GM19193 (cell line): ENCODE measurements around the gene SFRP4.

Experiments
- POLR2A ChIP-seq: IDR thresholded peaks from 4 replicates; pipeline ENCODE4 v1.6.1; 2011; ENCODE audit not compliant: insufficient read depth, insufficient read length; ENCODE audit errors: extremely low read depth

The SFRP4 gene

DNA sequence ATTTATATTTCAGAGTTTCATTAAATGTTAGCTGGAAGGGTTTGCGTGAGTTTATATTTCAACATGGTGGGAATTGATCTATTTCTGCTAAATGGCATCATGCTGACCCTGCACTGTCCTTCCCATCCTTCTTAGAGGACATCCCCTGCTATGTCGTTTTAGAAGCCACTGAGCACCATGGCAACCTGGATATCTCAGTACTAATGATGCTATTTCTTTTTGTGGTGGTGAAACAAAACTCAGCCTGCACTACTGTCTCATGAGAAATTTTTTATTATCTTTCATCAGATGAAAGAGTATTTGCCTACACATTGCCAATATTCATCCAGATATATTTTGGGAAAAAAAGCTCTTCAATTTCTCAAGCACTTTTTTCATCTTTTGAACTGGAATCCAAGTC is 15.9 kb upstream of the SFRP4 start:
- no peak for TF ChIP-seq POLR2A

DNA sequence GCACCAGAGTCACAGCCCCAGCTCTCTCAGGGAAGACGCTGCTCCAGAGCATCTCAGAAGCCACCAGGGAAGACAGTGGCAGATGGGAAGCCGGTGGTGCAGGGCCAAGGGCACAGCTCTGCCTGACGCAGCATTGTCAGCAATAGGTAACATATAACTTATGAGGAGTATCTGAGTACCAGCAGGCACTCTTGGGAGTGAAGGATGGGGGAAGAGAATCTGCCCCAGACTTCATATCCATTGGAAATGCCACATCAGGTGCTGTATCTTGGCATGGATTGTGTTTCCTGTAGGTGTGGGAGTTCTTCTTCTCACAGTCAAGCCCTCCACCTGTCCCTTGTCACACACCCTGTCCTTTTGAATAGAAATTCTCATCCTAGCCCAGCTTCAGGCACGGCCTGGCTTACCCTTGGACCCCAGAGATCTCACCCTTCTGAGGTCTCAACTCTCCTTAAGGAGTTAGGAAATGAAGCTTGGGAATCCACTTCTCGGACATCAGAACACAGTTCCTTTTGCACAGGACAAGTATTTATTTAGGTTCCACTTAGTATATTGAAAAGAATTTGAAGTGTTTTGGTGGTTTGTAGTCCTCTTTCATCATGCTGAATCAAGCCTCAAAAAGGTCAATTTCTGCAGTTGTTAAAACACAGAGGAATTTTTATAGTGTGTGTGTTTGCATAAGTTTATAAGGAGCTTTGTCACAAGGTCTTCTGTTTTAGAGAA is 13.8 kb upstream of the SFRP4 start:
- no peak for TF ChIP-seq POLR2A

DNA sequence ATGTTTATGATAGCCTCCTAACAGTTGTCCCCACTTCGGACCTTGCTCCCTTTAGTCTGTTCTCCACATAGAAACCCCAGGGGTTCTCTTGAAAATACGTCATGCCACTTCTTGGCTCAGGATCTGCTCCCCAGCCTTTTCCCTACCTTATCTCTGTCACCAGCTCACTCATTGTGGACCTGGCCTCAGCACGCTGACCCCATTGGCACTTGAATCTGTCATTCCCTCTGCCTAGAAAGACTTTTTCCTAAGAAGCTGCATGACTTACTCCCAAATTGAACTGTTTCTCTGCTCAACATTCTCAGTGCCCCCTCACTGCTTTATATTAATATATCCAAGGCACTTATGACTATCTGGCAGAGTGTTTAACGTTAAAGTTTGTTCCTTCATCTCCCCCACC is 12.3 kb upstream of the SFRP4 start:
- no peak for TF ChIP-seq POLR2A

DNA sequence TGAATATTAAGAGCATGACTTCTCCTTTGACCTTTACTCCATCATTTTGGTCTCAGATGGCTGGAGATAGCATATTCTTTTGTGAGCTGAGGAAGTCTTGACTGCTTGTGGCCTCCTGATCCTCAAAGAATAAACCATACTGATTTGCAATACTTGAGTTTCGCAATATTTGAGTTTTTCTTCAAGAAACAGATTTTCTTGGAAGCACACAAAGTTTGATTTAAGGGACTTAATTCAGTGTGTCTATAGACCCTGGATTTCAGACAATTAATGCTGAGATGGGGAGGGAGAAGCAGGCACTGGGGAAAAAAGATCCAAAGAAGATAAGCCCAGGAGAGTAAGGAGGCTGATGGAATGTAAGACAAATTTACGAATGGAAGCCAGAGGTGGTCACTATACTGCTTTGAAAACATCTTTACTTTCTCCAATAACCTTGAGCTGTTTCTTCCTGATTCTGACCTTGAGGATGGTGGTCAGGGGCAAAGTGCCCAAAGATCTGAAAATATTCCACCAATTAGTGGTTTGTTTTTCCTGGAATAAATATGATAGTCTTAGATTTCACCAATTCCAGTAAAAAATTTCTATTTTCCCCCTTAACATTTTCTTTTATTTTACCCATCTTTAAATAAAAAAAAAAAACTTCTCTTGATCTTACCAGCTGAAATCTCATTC is 11.3 kb upstream of the SFRP4 start:
- TF ChIP-seq POLR2A = no peak

DNA sequence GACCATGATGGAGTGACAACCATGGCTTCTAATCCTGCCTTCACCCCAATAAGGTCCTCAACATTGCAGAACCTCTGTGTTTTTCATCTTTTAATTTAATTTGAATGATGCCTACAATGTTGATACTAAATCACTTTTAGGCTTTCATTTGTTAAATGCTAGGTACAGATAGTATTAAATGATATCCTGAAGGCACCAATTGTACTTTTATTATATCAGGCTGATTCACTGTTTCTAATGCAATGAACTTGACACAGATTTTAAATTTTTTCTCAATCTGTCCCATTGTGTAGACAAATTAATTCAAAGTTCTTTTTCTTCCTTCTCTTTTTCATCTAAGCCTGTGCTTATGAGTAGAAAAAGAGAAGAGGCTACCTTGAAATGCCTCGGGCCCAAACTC is 9.0 kb upstream of the SFRP4 start:
- no peak for TF ChIP-seq POLR2A

DNA sequence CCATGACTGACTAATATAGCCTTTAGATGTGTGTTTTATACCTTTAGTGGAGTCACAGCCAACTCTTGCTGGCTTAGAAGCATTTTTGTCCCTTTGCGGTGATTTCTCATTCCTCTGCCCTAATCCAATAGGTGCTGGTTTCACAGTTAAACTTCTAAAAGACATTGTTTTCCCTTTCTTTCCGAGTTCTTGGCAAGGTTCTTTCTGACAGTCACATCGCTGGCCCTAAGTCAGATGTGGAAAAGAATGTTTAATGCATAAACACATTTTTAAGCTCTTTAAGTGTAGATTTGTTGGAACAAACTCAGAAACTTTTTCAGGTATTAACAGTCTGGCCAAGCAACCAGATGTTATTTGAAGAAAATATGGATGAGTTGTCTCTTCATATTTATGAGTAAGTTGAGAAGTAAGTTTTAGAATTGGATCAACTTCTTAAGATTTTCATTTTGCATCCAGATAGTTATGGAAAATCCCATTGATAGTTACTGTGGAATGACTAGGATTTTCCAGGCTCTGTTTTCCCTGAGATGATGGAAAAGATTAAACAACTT is 7.9 kb upstream of the SFRP4 start:
- TF ChIP-seq POLR2A = no peak

DNA sequence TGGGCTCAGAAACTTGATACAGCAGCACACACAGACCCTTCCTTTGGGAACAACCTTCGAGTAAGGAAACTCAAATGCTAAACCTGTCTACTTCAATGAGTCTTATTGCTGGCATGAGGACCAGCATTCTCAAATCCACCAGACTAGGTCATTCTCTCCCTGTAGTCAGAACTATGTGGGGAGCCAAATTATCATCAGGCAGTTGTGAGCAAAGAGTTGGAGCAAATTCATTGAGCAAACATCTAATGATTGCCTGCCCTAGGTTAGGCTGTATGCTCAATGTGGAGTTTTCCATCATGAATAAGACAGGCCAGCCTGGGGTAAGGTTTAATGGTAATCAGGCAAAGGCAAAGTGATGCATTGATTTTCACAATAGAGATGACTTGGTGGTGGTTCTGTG is 7.4 kb upstream of the SFRP4 start:
- TF ChIP-seq POLR2A = no peak

DNA sequence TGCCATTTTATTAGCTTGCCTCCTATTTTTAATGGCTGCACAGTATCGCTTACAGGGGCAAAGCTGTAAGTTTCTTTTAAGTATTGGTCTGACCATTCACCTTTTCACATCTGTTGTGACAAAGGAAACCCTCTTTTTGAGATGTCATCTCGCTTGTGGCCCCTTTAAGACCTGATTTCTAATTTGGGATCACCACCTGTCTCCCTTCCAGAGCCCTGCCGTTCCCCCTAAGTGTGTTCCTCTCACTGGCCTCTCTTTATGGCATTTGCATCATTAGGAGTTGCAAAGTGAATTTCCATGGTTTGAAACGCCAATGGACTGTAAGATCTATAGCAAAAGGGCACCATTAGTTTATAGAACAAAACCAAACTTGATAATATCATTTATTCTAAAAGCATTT is 5.3 kb upstream of the SFRP4 start:
- TF ChIP-seq POLR2A = no peak

DNA sequence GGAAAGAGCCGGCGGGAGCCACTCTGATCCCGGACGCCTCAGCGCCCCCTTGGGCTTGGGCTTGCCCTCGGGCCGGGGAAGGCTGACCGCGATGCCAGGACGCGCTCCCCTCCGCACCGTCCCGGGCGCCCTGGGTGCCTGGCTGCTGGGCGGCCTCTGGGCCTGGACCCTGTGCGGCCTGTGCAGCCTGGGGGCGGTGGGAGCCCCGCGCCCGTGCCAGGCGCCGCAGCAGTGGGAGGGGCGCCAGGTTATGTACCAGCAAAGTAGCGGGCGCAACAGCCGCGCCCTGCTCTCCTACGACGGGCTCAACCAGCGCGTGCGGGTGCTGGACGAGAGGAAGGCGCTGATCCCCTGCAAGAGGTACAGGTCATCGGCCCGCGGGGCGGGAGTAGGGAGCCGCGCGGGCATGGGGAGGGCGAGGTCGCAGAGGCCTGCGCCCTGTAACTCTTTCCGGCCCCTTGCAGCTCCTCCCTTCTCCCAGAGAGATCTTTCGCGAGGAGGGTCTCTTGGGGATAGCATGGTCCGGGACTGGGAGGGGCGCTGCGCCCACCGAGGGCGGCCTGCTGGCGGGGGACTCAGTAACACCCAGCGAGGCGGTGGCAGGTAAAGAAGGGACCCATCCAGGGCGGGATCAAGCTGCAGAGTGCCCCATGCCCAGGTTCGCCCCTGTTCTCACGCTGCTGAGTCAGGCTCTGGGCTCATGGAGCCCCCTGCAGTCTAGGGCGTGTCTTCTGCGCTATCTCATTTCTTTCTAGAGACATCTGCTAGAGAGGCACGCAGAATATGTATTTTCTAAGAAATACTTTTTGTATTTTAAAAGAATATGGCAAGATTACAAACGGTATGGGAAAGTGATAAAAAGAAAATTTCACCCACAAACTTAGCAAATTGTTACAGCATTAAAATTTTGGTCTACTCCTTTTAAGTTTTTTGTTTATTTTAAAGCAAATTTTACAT is 4.5 kb upstream of the SFRP4 start:
- no peak for TF ChIP-seq POLR2A

DNA sequence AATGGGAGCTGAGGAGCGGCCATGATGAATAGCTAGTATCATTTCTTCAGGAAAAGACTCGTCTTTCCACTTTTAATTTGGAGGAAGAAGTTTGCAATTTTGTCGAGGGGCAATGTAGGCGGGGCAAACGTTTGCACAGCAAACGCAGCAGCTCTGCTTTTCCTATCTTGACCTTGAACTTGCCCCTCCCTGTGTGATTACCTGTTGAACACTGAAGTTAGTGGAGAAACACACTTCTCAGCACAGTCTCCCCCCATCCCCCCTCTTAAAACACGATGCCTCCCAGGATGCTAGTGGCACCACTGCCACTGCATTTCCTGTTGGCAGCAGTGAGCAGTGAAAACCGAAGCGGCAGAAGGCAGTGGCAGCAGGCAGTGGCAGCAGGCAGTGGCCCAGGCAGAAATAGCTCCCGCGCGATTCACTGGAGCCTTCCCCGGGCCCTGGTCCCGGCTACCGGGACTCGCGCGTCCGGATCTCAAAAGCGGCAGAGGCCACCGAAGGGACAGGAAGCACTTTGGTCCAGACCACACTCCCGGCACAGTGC is 3.8 kb upstream of the SFRP4 start, which contains the start of gene EPDR1:
Gene EPDR1, plus strand, starts transcription at position 336 of the 544 bp plus-strand sequence. CDS start 300 bp downstream, outside the sequence.
- TF ChIP-seq POLR2A = no peak

DNA sequence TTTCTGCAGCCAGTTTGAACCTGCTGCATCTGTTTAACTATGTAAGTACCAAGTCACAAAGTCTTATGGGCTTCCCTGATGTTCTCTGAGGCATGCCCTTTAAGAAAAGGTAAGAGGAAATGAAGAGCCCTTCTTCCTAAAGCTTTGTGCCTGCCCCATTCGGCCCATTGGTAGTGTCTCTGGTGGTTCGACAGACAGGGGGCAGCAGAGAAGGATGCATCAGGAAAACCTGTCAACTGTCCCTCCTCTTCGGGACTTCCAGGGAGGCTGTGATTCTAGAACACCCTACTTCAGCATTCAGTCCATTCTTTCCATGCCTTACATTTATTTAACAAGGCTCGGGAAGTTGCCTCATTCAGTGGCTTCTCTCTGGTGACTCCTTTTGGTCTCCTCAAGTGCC is 1.9 kb upstream of the SFRP4 start:
- TF ChIP-seq POLR2A = no peak

DNA sequence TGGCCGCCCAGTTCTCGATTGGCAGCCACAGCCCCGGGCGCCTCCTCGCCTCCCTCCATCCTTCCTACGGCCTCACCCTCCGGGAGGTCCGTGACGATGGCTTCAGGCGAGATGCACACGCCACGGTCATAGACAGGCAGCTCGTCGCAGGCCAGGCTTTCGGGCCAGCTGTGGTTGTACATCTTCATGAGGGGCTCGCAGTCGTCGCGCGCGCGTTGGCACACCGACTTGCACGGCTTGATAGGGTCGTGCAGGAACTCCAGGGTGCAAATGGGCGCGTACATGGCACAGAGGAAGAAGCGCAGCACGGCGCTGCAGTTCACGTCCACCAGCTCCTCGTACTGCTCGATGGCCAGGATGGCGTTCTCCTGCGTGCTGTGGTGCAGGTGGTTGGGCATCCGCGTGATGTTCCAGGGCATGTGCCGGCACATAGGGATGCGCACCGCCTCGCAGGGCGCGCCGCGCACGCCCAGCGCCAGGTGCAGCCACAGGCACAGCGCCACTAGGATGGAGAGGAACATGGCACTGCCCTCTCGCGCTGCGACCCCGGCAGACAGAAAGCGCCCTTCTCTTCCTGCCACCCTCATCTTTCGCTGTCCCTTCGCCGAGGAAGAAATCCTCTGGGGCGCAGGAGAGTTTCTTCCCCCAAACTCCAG is 472 bp downstream of the SFRP4 start:
- no peak for TF ChIP-seq POLR2A

DNA sequence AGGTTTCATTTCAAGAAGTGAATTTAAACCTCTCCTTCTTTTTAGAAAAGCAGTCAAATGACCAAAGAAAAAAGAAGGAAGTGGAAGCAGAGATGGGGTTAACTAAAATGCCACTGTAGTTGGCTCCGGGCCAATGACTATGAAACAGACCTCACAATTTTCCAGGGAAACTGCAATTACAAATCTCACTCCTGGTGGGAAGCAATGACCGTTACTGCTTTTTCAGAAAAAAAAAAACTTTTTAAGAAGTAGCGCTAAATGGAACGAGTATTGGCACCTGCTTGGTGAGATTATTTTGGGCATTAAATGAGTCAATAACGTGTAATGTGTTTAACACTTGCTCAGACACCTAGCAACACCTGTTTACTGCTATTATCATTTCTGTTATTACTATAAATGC is 1.2 kb downstream of the SFRP4 start:
- no peak for TF ChIP-seq POLR2A

DNA sequence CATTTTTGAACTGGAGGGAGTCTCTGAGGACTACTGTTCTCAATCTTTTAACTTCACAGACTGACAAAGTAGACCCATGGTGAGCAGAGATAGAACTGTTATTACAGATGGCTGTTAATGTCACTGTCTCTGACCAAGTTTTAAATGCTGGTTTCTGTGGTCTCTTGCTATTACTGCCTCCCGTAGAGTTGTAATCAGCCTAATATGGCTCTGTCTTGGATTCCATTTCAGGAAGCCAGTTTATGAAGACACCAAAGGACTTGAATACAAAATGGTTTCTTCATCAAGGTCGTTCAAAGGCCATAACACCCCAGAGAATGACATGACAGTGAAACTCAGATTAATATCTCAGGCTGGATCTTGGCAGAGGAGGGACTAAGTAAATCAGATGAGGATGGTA is 3.9 kb downstream of the SFRP4 start:
- no peak for TF ChIP-seq POLR2A
